Natural killer cell (primary cell): Measurements from ENCODE around the gene KCNJ5. TPM values are rescaled to one million over a fixed set of nuclear protein-coding genes. Genes with fewer than 3 reads are reported as not detected.
"Not testable (repeated sequence)": the region's sequence is repeated elsewhere in the genome, so short reads cannot be mapped to it uniquely, and the experiment has no call there.

Experiments
- ATAC-seq, 3 donors: fragments of 150-1000 bp in 2 of 3; fragments of 200-7000 bp in 1 of 3; cut with Tn5 transposase; 1 replicate in 1 of 3; 2 replicates in 2 of 3; pipeline ENCODE4 v1.10.0; 2021; ENCODE audit warnings: mild to moderate bottlenecking in 2 of 3, moderate library complexity in 2 of 3
- DNase-seq, 2 donors: peaks; one replicate each; pipeline versions ENCODE4 v3.0.0 to v3.0.0-alpha.2; 2013 to 2021; ENCODE audit warnings: mixed read lengths in 1 of 2
- H3K27ac ChIP-seq: one replicate; pipeline ENCODE4 v1.5.1; 2013; ENCODE audit warnings: mild to moderate bottlenecking, low read length
- H3K27me3 ChIP-seq: one replicate; pipeline ENCODE4 v1.6.1; 2013; ENCODE audit warnings: low read length; ENCODE audit not compliant: control insufficient read depth, insufficient read depth
- H3K36me3 ChIP-seq: one replicate; pipeline ENCODE4 v1.6.1; 2013; ENCODE audit warnings: low read length; ENCODE audit not compliant: control insufficient read depth, insufficient read depth
- H3K4me1 ChIP-seq: one replicate; pipeline ENCODE4 v1.6.1; 2013; ENCODE audit warnings: low read length; ENCODE audit not compliant: control insufficient read depth, insufficient read depth
- H3K4me3 ChIP-seq: one replicate; pipeline ENCODE4 v1.5.1; 2013; ENCODE audit warnings: low read length
- H3K9me3 ChIP-seq: one replicate; pipeline ENCODE4 v1.6.1; 2013; ENCODE audit warnings: low read length; ENCODE audit not compliant: control insufficient read depth, insufficient read depth
- H3K27ac Mint-ChIP-seq, 2 donors: one replicate each; pipeline ENCODE4 v1.8.0; 2022; ENCODE audit warnings: mild to moderate bottlenecking in 2 of 2, mixed read lengths in 2 of 2, moderate library complexity in 1 of 2
- H3K27me3 Mint-ChIP-seq, 2 donors: one replicate each; pipeline ENCODE4 v1.8.0; 2022; ENCODE audit warnings: low read depth in 2 of 2, mixed read lengths in 2 of 2
- H3K36me3 Mint-ChIP-seq: one replicate; pipeline ENCODE4 v1.8.0; 2022; ENCODE audit warnings: mixed read lengths
- H3K4me1 Mint-ChIP-seq, 2 donors: one replicate each; pipeline ENCODE4 v1.8.0; 2022; ENCODE audit warnings: mixed read lengths in 2 of 2
- H3K4me3 Mint-ChIP-seq: one replicate; pipeline ENCODE4 v1.8.0; 2022; ENCODE audit warnings: mild to moderate bottlenecking, moderate library complexity, mixed read lengths
- H3K9me3 Mint-ChIP-seq, 2 donors: one replicate each; pipeline ENCODE4 v1.8.0; 2022; ENCODE audit warnings: mixed read lengths in 2 of 2
- CTCF ChIP-seq: fragments of 200-600 bp; IDR thresholded peaks from one replicate; pipeline ENCODE4 v1.8.0; 2022; ENCODE audit warnings: antibody characterized with exemption
- WGBS: methylation state at CpG from one replicate; pipeline ENCODE4 v1.1.7; 2013; ENCODE audit warnings: missing lambda C conversion rate; ENCODE audit not compliant: insufficient coverage; 5-methylcytosine and 5-hydroxymethylcytosine counted together
- intact Hi-C: fragments of 100-400 bp; cut with micrococcal nuclease; formaldehyde crosslinking; loops from one replicate; pipeline ENCODE4 v1.14.2; 2022
- total RNA-seq, 4 donors: library from RNA; stranded (reverse); fragments of 120-200 nt in 1 of 4; gene quantifications; one replicate each; pipeline versions ENCODE4 v1.2.3 to v1.2.4, GENCODE V29; 2013 to 2022

The KCNJ5 gene
- total RNA-seq, 3 donors from 2014 or later (not counting 1 experiment from before 2014, with no cell fraction given), result 0.09 to 0.18 (median 0.15) TPM

GRCh38 chr11:128919216-128919615, 28.1 kb downstream of the KCNJ5 start:
- Mint-ChIP-seq H3K27ac (no peak overlapping the region), H3K9me3 (peaks cover 0 to 4% of the 10 kb centered on the region in 2 donors), H3K36me3 (no peaks in the 10 kb centered on the region), H3K4me3 (no peak overlapping the region), H3K4me1 (peaks cover 22 to 25% of the 10 kb centered on the region in 2 donors), H3K27me3 (peaks cover 52 to 64% of the 10 kb centered on the region in 2 donors)
- Histone ChIP-seq H3K4me3 (no peak overlapping the region), H3K27ac (no peak overlapping the region), H3K27me3 (peaks cover 4% of the 10 kb centered on the region), H3K36me3 (no peaks in the 10 kb centered on the region), H3K9me3 (no peaks in the 10 kb centered on the region), H3K4me1 (peaks cover 29% of the 10 kb centered on the region)
- no peak for TF ChIP-seq CTCF
- no peak for DNase-seq
- 58% methylated on average over 5 of the region's 5 CpGs for WGBS
- intact Hi-C loops, result no loop called here
- no peak for ATAC-seq

DNA sequence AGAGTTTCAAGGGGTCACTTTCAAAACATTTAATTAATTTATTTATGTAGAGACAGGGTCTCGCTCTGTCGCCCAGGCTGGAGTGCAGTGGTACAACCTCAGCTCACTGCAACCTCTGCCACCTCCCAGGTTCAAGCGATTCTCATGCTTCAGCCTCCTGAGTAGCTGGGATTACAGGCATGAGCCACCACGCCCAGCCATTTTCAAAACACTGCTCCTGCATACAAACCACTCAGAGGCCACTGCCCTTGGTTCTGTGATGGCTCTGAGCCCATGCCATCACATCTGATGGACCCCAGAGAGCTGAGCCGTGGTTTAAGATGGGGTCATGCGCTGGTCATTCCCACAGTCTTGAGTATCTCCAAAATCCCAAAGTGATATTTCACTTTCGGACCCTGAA, 28.5 kb downstream of the KCNJ5 start:
- H3K27ac Mint-ChIP-seq, intact Hi-C loops, H3K27me3 ChIP-seq, ATAC-seq, H3K4me3 Mint-ChIP-seq, H3K4me3 ChIP-seq, H3K36me3 Mint-ChIP-seq, DNase-seq, H3K9me3 ChIP-seq, H3K36me3 ChIP-seq, H3K27ac ChIP-seq, H3K9me3 Mint-ChIP-seq: not testable (repeated sequence)
- peaks cover 54 to 68% of the 10 kb centered on the region in 2 donors for H3K27me3 Mint-ChIP-seq
- 95% methylated on average over 7 of the region's 7 CpGs for WGBS
- peaks cover 29% of the 10 kb centered on the region for H3K4me1 ChIP-seq
- H3K4me1 Mint-ChIP-seq, result peaks cover 22 to 25% of the 10 kb centered on the region in 2 donors

GRCh38 chr11:128920666-128921065, 29.5 kb downstream of the KCNJ5 start:
- peaks cover 4% of the 10 kb centered on the region for H3K27me3 ChIP-seq
- no peak for TF ChIP-seq CTCF
- no peaks in the 10 kb centered on the region for H3K9me3 ChIP-seq
- no peak overlapping the region for H3K27ac Mint-ChIP-seq
- H3K36me3 ChIP-seq, result no peaks in the 10 kb centered on the region
- H3K4me1 Mint-ChIP-seq, result peaks cover 22 to 25% of the 10 kb centered on the region in 2 donors
- H3K4me3 ChIP-seq, result no peak overlapping the region
- 96% methylated on average over 15 of the region's 15 CpGs for WGBS
- no peak for DNase-seq
- H3K4me3 Mint-ChIP-seq, result no peak overlapping the region
- ATAC-seq, result no peak
- no peaks in the 10 kb centered on the region for H3K36me3 Mint-ChIP-seq
- no peak overlapping the region for H3K27ac ChIP-seq
- H3K9me3 Mint-ChIP-seq, result peaks cover 0 to 2% of the 10 kb centered on the region in 2 donors
- peaks cover 52 to 61% of the 10 kb centered on the region in 2 donors for H3K27me3 Mint-ChIP-seq
- intact Hi-C loops, result no loop called here
- peaks cover 29% of the 10 kb centered on the region for H3K4me1 ChIP-seq

DNA sequence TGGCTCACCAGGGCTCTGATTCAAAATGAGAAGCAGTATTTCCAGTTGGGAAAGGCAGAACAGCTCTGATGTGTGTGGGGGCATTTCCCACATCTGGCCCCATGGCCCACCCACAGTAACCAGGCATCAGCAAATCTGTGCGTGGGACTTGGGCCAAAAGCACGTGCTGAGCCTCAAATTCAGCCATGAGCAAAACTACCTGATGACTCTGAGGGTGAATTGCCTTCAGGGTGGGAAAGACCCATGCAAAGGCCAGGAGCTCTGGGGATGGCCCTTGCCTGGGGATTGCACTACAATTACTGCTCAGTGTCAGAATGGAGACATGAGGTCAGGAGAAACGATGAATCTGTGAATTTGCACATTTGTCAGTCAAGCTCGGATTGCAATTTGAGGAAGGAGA, 30.6 kb downstream of the KCNJ5 start:
- Mint-ChIP-seq H3K27ac (no peak overlapping the region), H3K9me3 (no peaks in the 10 kb centered on the region), H3K27me3 (peaks cover 45 to 60% of the 10 kb centered on the region in 2 donors), H3K4me3 (no peak overlapping the region), H3K4me1 (peaks cover 22 to 24% of the 10 kb centered on the region in 2 donors), H3K36me3 (no peaks in the 10 kb centered on the region)
- Histone ChIP-seq H3K27ac (no peak overlapping the region), H3K4me3 (no peak overlapping the region), H3K27me3 (peaks cover 4% of the 10 kb centered on the region), H3K36me3 (no peaks in the 10 kb centered on the region), H3K9me3 (no peaks in the 10 kb centered on the region), H3K4me1 (peaks cover 28% of the 10 kb centered on the region)
- no peak for TF ChIP-seq CTCF
- DNase-seq, result no peak
- intact Hi-C loops, result no loop called here
- ATAC-seq, result no peak
- WGBS, result 74% methylated on average over 4 of the region's 4 CpGs
